Adrenal gland (tissue), 12 donors: ENCODE results near the gene ALDH1A1. TPM values are rescaled to one million over a fixed set of nuclear protein-coding genes. Genes with fewer than 3 reads are reported as not detected.

Experiments
- DNase-seq, 7 donors: peaks; one replicate each; pipeline ENCODE4 v3.0.0-alpha.2; 2019 to 2020
- H3K27ac ChIP-seq, 5 donors: fragments of 200-600 bp; sonication (generic) in 4 of 5; 1 replicate in 3 of 5; 2 replicates in 2 of 5; pipeline versions ENCODE4 v1.5.1 to v1.8.0; 2016 to 2020; ENCODE audit warnings: mild to moderate bottlenecking in 1 of 5
- H3K27me3 ChIP-seq: fragments of 200-600 bp; 2 replicates; pipeline ENCODE4 v1.8.0; 2021
- H3K36me3 ChIP-seq, 2 donors: fragments of 200-600 bp; replicated peaks in 1 of 2; 1 replicate in 1 of 2; 2 replicates in 1 of 2; pipeline versions ENCODE4 v1.5.1 to v1.8.0; 2018 to 2022
- H3K4me1 ChIP-seq, 2 donors: fragments of 200-600 bp; replicated peaks in 1 of 2; 1 replicate in 1 of 2; 2 replicates in 1 of 2; pipeline versions ENCODE4 v1.5.1 to v1.8.0; 2018 to 2021
- H3K4me3 ChIP-seq, 4 donors: fragments of 200-600 bp; sonication (generic) in 3 of 4; one replicate each; pipeline ENCODE4 v1.5.1; 2016 to 2018
- H3K9me3 ChIP-seq, 3 donors: fragments of 200-600 bp; sonication (generic) in 1 of 3; replicated peaks in 1 of 3; 1 replicate in 2 of 3; 2 replicates in 1 of 3; pipeline versions ENCODE4 v1.5.1 to v1.8.0; 2016 to 2021
- CTCF ChIP-seq, 6 experiments: fragments of 450-650 bp in 4 of 6; fragments of 200-600 bp in 2 of 6; sonication (generic) in 1 of 6; IDR thresholded peaks; 1 replicate in 5 of 6; 2 replicates in 1 of 6; pipeline versions ENCODE4 v1.5.1 to v1.8.0; 2016 to 2021; ENCODE audit warnings: antibody characterized with exemption in 6 of 6, mild to moderate bottlenecking in 2 of 6, moderate library complexity in 1 of 6
- POLR2A ChIP-seq, 2 donors: fragments of 450-650 bp; IDR thresholded peaks; one replicate each; pipeline ENCODE4 v1.6.1; 2017; ENCODE audit warnings: antibody characterized with exemption in 2 of 2, mild to moderate bottlenecking in 2 of 2, moderate library complexity in 1 of 2
- WGBS, 4 donors: extraction: QIAGEN DNeasy Blood & Tissue Kit in 2 of 4; methylation state at CpG; one replicate each; pipeline versions ENCODE4 v1.1.5 to v1.1.7; 2013 to 2017; 5-methylcytosine and 5-hydroxymethylcytosine counted together
- intact Hi-C, 2 donors: fragments of 100-400 bp; cut with DNase I; formaldehyde crosslinking; loops; one replicate each; pipeline versions ENCODE4 v1.14.1 to v1.15.0; 2022 to 2023
- polyA plus RNA-seq, 3 donors: library from polyadenylated mRNA; stranded (reverse); fragments of 200-250 nt in 2 of 3; fragments of 350-450 nt in 1 of 3; fragmentation: Illumina TruSeq in 1 of 3; extraction: RNeasy Lipid Tissue Mini Kit (QIAGEN cat#74804) in 1 of 3; gene quantifications; one replicate each; pipeline ENCODE4 v1.2.3, GENCODE V29; 2013 to 2014
- total RNA-seq, 9 donors: library from RNA; depleted of rRNA in 4 of 9; stranded (reverse); fragments of >200 nt in 4 of 9; fragments of 120-200 nt in 1 of 9; fragmentation: NEBNext Ultra II Directional in 1 of 9; extraction: Animal tissue kit (Norgen Biotek cat#: 25700) in 1 of 9; gene quantifications; one replicate each; pipeline versions ENCODE4 v1.1.0 to v1.2.4, GENCODE V29; 2013 to 2023
- donor health status: healthy with polysubstance abuse.
- donor health status: Bipolar disorder and iron deficiency.
- donor health status: DM: yes; HTN: yes; CAD: no.
- donor health status: DM: no; HTN: no; CAD: no.
- donor health status: DM: no; HTN: no; CAD: no.
- donor health status: DM: yes; HTN: yes; CAD: no.

ALDH1A1 gene
- total and polyA plus RNA-seq, 12 donors, result 88.7 to 345 (median 186) TPM

GRCh38 chr9:72937545-72937944 lies 15.3 kb downstream of the ALDH1A1 start:
- WGBS, 4 donors, result 81 to 89% (median 86%) methylated on average over 4 of the region's 4 CpGs
- H3K4me3 ChIP-seq, result no peak overlapping the region
- H3K4me1 ChIP-seq, result no peaks in the 10 kb centered on the region
- no peak for DNase-seq
- H3K27me3 ChIP-seq, result no peaks in the 10 kb centered on the region
- H3K36me3 ChIP-seq, result peaks cover 0 to 5% of the 10 kb centered on the region in 2 donors
- no peaks in the 10 kb centered on the region for H3K9me3 ChIP-seq
- intact Hi-C loops, result no loop called here
- no peak overlapping the region for H3K27ac ChIP-seq
- TF ChIP-seq CTCF (IDR thresholded peaks at IDR 0.05), result no peak
- no peak for TF ChIP-seq POLR2A (IDR thresholded peaks at IDR 0.05)

GRCh38 chr9:72936679-72937078 lies 16.2 kb downstream of the ALDH1A1 start:
- 80 to 96% (median 88%) methylated on average over 2 of the region's 2 CpGs for WGBS, 4 donors
- Histone ChIP-seq H3K9me3 (no peaks in the 10 kb centered on the region), H3K4me1 (no peaks in the 10 kb centered on the region), H3K4me3 (no peak overlapping the region), H3K27me3 (no peaks in the 10 kb centered on the region), H3K27ac (no peak overlapping the region), H3K36me3 (peaks cover 0 to 5% of the 10 kb centered on the region in 2 donors)
- intact Hi-C loops, result no loop called here
- no peak for TF ChIP-seq CTCF (IDR thresholded peaks at IDR 0.05)
- no peak for TF ChIP-seq POLR2A (IDR thresholded peaks at IDR 0.05)
- DNase-seq, result no peak

GRCh38 chr9:72936266-72936665 lies 16.6 kb downstream of the ALDH1A1 start:
- TF ChIP-seq POLR2A (IDR thresholded peaks at IDR 0.05) (no peak), CTCF (IDR thresholded peaks at IDR 0.05) (no peak)
- intact Hi-C loops, result no loop called here

GRCh38 chr9:72935595-72935994 lies 17.3 kb downstream of the ALDH1A1 start:
- Histone ChIP-seq H3K36me3 (peaks cover 0 to 5% of the 10 kb centered on the region in 2 donors), H3K9me3 (no peaks in the 10 kb centered on the region), H3K27ac (no peak overlapping the region), H3K27me3 (no peaks in the 10 kb centered on the region), H3K4me3 (no peak overlapping the region), H3K4me1 (no peaks in the 10 kb centered on the region)
- WGBS, 4 donors, result 92 to 96% (median 94%) methylated on average over 4 of the region's 4 CpGs
- DNase-seq, result no peak
- intact Hi-C loops, result no loop called here
- TF ChIP-seq POLR2A (IDR thresholded peaks at IDR 0.05) (no peak), CTCF (IDR thresholded peaks at IDR 0.05) (no peak)

More at GRCh38 chr9:72936266-72936665, 16.6 kb downstream of the ALDH1A1 start:
- DNase-seq, result no peak
- H3K36me3 ChIP-seq, result peaks cover 0 to 5% of the 10 kb centered on the region in 2 donors
- H3K4me3 ChIP-seq, result no peak overlapping the region
- H3K27me3 ChIP-seq, result no peaks in the 10 kb centered on the region
- no peaks in the 10 kb centered on the region for H3K9me3 ChIP-seq
- WGBS, 4 donors, result 57 to 76% (median 69%) methylated on average over 2 of the region's 2 CpGs
- H3K27ac ChIP-seq, result no peak overlapping the region
- H3K4me1 ChIP-seq, result no peaks in the 10 kb centered on the region
